Left renal pelvis (tissue), 4 donors: ENCODE results near the gene VPS54. TPM values are rescaled to one million over a fixed set of nuclear protein-coding genes. Genes with fewer than 3 reads are reported as not detected.
"Not testable (repeated sequence)": the region's sequence is repeated elsewhere in the genome, so short reads cannot be mapped to it uniquely, and the experiment has no call there.

Experiments
- DNase-seq, 4 donors: peaks; one replicate each; pipeline ENCODE4 v3.0.0-alpha.2; 2013; ENCODE audit warnings: low read depth in 4 of 4, low spot score in 3 of 4
- polyA plus RNA-seq, 4 donors: library from polyadenylated mRNA; unstranded; fragments of 120-200 nt; gene quantifications; one replicate each; pipeline ENCODE4 v1.2.1, GENCODE V29; 2013; ENCODE audit not compliant: insufficient read length in 4 of 4

VPS54 gene
- polyA plus RNA-seq, 4 donors = 43.6 to 51.2 (median 49.7) TPM

- no peak for DNase-seq
Measured at GRCh38 chr2:63849381-63850203, 169.6 kb downstream of the VPS54 start.

DNA sequence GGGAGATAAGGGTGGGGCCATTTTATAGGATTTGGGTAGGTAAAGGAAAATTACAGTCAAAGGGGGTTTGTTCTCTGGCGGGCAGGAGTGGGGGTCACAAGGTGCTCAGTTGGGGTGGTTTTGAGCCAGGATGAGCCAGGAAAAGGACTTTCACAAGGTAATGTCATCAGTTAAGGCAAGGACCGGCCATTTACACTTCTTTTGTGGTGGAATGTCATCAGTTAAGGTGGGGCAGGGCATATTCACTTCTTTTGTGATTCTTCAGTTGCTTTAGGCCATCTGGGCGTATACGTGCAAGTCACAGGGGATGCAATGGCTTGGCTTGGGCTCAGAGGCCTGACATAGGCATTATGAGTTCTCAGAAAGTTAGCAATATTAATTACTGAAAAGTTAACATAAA, 171.7 kb downstream of the VPS54 start:
- DNase-seq = not testable (repeated sequence)

DNA sequence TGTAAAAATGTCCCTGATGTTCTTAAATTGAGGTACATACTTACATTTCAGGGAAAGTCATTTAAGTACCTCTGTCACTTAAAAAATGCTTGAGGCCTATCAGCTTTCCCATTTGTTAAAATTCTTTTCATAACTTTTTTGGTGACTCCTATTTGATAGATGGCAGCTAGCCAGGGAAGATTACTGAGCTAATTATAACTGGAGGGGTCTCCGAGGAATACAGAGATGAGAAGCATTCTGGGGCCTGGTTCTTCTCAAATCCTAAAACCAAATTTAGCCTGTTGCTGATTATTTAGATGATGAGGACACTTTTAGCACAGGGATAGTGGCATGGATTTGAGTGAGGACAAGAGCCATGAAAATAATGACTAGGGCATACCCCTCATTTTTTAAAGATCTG, 172.7 kb downstream of the VPS54 start:
- no peak for DNase-seq

GRCh38 chr2:63845866-63846265, 173.4 kb downstream of the VPS54 start:
- DNase-seq = no peak

DNA sequence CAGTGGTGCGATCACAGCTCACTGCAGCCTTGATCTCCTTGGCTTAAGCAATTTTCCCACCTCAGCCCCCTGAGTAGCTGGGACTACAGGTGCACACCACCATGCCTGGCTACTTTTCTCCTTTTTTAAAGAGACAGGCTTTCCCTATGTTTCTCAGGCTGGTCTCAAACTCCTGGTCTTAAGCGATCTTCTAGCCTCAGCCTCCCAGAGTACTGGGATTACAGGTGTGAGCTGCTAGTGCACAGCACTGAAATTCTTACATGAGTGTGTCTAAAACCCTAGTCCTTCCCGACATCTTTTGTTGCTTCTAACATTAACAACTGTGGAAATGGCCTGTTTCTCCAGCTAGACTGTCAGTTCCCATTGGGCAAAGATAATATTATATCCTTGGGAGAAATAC, 174.6 kb downstream of the VPS54 start:
- no peak for DNase-seq

DNA sequence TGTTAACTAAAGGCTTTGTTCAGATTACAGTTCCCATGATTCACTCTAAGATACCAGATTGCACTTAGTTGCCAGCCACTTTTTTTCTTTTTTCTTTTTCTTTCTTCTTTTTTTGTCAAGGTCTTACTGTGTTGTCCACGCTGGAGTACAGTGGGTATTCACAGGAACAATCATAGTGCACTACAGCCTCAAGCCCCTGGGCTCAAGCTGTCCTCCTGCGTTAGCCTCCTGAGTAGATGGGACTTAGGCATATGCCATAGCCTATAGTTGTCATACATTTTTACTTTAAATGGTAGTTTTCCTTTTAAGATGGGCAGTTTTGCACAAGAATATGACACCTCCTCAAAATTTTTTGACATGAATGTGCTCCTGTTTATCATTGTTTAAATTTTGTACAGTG, 175.4 kb downstream of the VPS54 start:
- DNase-seq = no peak

DNA sequence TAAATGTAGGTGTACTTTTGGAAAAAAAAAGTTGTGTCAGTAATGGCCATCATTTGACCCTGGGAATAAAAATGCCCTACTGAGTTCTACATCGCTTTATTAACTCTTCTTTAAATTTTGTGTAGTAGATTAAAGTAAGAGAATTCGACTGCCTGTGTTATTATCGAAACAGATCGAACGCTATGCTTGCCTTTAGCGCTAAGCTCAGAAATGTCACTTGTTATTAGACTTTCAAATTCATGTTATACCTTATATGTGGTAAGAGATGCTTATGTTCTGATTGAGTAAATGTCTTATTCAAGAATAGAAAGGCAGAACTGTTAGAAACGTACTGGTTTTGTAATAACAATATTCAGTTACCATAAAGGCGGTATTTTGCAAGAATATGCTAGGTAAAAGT, 176.1 kb downstream of the VPS54 start:
- no peak for DNase-seq

DNA sequence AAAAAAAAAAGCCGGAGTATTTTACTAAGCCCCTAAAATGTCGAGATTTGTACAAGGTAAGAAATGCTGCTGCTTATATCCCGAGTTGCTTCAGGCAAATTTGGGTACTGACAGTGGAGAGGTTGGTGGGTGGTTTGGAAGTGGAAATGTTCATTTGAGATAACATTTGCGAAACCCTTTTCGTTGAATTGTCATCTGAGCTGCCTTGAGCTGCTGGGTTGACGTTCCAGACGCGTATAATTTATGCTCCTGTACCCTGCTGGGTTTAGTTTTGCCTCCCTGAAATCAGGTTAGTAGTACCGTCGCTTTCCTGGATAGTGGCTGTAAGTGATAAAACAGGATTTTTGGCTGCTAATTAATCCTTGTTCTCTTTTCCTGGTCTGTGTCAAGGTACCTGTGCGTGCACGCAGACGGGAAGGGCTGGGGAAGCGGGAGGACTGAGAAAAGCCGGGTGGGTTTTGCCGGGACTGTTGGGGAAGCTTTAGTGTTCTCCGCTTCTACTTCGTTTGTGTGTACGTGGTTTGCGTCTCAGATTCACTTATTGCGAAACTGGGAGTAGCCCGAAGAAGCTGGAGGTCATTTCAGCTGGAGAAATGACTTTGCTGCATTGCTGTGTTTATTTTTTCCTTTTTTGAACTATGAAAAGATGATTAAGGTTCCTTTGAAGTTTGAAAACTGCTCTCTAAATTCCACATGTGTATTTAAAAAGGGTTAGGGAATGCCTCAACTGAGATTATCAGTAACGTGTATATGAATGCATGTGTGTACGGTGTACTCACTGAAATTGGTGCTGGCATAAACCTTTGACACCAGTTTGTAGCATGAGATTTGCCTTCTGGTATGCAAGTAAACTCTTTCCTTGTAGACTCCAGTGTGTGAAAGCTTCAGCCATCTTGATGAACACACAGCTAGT, 176.8 kb downstream of the VPS54 start:
- DNase-seq = no peak

Other genes starting within 250 kb of the VPS54 start
- 100 to 1,000 TPM in 3 of 4 donors, 10 to 100 TPM in 1; 95.7 to 142 (median 122) TPM for gene UGP2, start 177.5 kb downstream of the VPS54 start, polyA plus RNA-seq
- 10 to 100 TPM; 27.1 to 36.0 (median 34.7) TPM for gene PELI1, start 125.0 kb upstream of the VPS54 start, polyA plus RNA-seq